ENCODE data around the gene PTPN22.

DNA sequence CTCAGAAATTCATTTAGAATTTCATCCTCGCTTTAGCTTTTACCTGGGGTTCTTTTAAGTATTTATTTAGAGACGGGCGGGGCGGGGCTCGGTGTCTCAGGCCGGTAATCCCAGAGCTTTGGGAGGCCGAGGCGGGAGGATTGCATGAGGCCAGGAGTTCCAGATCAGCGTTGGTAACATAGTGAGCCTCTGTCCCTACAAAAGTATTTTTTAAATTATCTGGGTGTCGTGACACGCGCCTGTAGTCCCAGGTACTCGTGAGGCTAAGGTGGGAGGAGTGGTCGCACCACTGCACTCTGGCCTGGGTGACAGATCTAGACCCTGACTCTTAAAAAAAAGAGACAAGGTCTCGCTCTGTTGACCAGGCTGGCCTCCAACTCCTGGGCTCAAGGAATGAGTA is 58.3 kb downstream of the PTPN22 start:
- TF ChIP-seq, protein P1, sequence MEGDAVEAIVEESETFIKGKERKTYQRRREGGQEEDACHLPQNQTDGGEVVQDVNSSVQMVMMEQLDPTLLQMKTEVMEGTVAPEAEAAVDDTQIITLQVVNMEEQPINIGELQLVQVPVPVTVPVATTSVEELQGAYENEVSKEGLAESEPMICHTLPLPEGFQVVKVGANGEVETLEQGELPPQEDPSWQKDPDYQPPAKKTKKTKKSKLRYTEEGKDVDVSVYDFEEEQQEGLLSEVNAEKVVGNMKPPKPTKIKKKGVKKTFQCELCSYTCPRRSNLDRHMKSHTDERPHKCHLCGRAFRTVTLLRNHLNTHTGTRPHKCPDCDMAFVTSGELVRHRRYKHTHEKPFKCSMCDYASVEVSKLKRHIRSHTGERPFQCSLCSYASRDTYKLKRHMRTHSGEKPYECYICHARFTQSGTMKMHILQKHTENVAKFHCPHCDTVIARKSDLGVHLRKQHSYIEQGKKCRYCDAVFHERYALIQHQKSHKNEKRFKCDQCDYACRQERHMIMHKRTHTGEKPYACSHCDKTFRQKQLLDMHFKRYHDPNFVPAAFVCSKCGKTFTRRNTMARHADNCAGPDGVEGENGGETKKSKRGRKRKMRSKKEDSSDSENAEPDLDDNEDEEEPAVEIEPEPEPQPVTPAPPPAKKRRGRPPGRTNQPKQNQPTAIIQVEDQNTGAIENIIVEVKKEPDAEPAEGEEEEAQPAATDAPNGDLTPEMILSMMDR (IDR thresholded peaks at IDR 0.05) = no peak
- TF ChIP-seq ZFX (IDR thresholded peaks at IDR 0.05; ENCODE audit: borderline replicate concordance) = no peak

Data from 22Rv1 (cell line).